ENCODE results near the gene ADGRG1. TPM values are rescaled to one million over a fixed set of nuclear protein-coding genes. Genes with fewer than 3 reads are reported as not detected.

ADGRG1 gene
- total RNA-seq, 1 donor from 2014 or later: 97.7 TPM

- Histone ChIP-seq H3K4me1 (no peaks in the 10 kb centered on the region), H3K27ac (no peak overlapping the region), H3K27me3 (no peaks in the 10 kb centered on the region), H3K4me3 (no peak overlapping the region), H3K36me3 (no peaks in the 10 kb centered on the region), H3K9me3 (no peaks in the 10 kb centered on the region)
- peak; percentile 9 to 56 for DNase-seq (ENCODE audit: extremely low spot score in 2 of 2)
- intact Hi-C loops (cut with DNase I): no loop called here
- TF ChIP-seq CTCF (IDR thresholded peaks at IDR 0.05): no peak
- no peak for TF ChIP-seq POLR2A (IDR thresholded peaks at IDR 0.05)
- no peak for TF ChIP-seq POLR2AphosphoS5 (IDR thresholded peaks at IDR 0.05; ENCODE audit: insufficient read depth in 1 of 2, low read depth in 1 of 2)
Measured at GRCh38 chr16:57600952-57601580, 27.4 kb upstream of the ADGRG1 start.

GRCh38 chr16:57601801-57602478, 26.5 kb upstream of the ADGRG1 start:
- DNase-seq (ENCODE audit: extremely low spot score in 2 of 2): peak; percentile 40 to 65
- Histone ChIP-seq H3K4me3 (no peak overlapping the region), H3K9me3 (no peaks in the 10 kb centered on the region), H3K27me3 (no peaks in the 10 kb centered on the region), H3K36me3 (no peaks in the 10 kb centered on the region), H3K27ac (no peak overlapping the region), H3K4me1 (no peaks in the 10 kb centered on the region)
- intact Hi-C loops (cut with DNase I): no loop called here
- no peak for TF ChIP-seq POLR2AphosphoS5 (IDR thresholded peaks at IDR 0.05; ENCODE audit: insufficient read depth in 1 of 2, low read depth in 1 of 2)
- TF ChIP-seq CTCF (IDR thresholded peaks at IDR 0.05): no peak
- TF ChIP-seq POLR2A (IDR thresholded peaks at IDR 0.05): no peak

GRCh38 chr16:57603115-57604024, 25.1 kb upstream of the ADGRG1 start:
- Histone ChIP-seq H3K36me3 (no peaks in the 10 kb centered on the region), H3K4me3 (no peak overlapping the region), H3K27me3 (no peaks in the 10 kb centered on the region), H3K27ac (no peak overlapping the region), H3K9me3 (no peaks in the 10 kb centered on the region), H3K4me1 (no peaks in the 10 kb centered on the region)
- intact Hi-C loops (cut with DNase I): no loop called here
- DNase-seq (ENCODE audit: extremely low spot score in 2 of 2): peak; percentile 52 to 58
- no peak for TF ChIP-seq POLR2AphosphoS5 (IDR thresholded peaks at IDR 0.05; ENCODE audit: insufficient read depth in 1 of 2, low read depth in 1 of 2)

GRCh38 chr16:57604177-57604576, 24.3 kb upstream of the ADGRG1 start:
- peak; percentile 46 to 56 for DNase-seq (ENCODE audit: extremely low spot score in 2 of 2)
- no peaks in the 10 kb centered on the region for H3K36me3 ChIP-seq
- H3K9me3 ChIP-seq: no peaks in the 10 kb centered on the region
- TF ChIP-seq CTCF (IDR thresholded peaks at IDR 0.05) (no peak), POLR2A (IDR thresholded peaks at IDR 0.05) (no peak), POLR2AphosphoS5 (IDR thresholded peaks at IDR 0.05; ENCODE audit: insufficient read depth in 1 of 2, low read depth in 1 of 2) (no peak)
- no peaks in the 10 kb centered on the region for H3K27me3 ChIP-seq
- intact Hi-C loops (cut with DNase I): no loop called here
- H3K4me3 ChIP-seq: no peak overlapping the region
- H3K27ac ChIP-seq: no peak overlapping the region
- H3K4me1 ChIP-seq: no peaks in the 10 kb centered on the region

GRCh38 chr16:57606147-57606846, 22.1 kb upstream of the ADGRG1 start:
- TF ChIP-seq POLR2AphosphoS5 (IDR thresholded peaks at IDR 0.05; ENCODE audit: insufficient read depth in 1 of 2, low read depth in 1 of 2): no peak
- TF ChIP-seq POLR2A (IDR thresholded peaks at IDR 0.05): no peak
- no peak for TF ChIP-seq CTCF (IDR thresholded peaks at IDR 0.05)
- no peak overlapping the region for H3K4me3 ChIP-seq
- peak; percentile 5 to 19 for DNase-seq (ENCODE audit: extremely low spot score in 2 of 2)
- intact Hi-C loops (cut with DNase I): no loop called here
- H3K36me3 ChIP-seq: no peaks in the 10 kb centered on the region
- no peaks in the 10 kb centered on the region for H3K4me1 ChIP-seq
- H3K27ac ChIP-seq: no peak overlapping the region
- H3K27me3 ChIP-seq: no peaks in the 10 kb centered on the region
- no peaks in the 10 kb centered on the region for H3K9me3 ChIP-seq

Data from vagina (tissue), 2 donors.